Measurements from ENCODE around the gene SPCS3. TPM values are rescaled to one million over a fixed set of nuclear protein-coding genes. Genes with fewer than 3 reads are reported as not detected.
"Not testable (repeated sequence)": the region's sequence is repeated elsewhere in the genome, so short reads cannot be mapped to it uniquely, and the experiment has no call there.

The SPCS3 gene
- polyA plus RNA-seq, 3 donors = 20.6 to 39.6 (median 27.4) TPM

- 26 to 57% (median 45%) methylated on average over 3 of the region's 3 CpGs for WGBS, 3 donors
Measured at GRCh38 chr4:176339936-176340761, 20.4 kb downstream of the SPCS3 start.

GRCh38 chr4:176340871-176341685 is 21.3 kb downstream of the SPCS3 start:
- 41 to 47% (median 45%) methylated on average over 8 of the region's 8 CpGs for WGBS, 3 donors
- H3K27ac ChIP-seq (ENCODE audit: low read depth, low read length) = no peak overlapping the region

More at GRCh38 chr4:176339936-176340761, 20.4 kb downstream of the SPCS3 start:
- H3K27ac ChIP-seq (ENCODE audit: low read depth, low read length) = no peak overlapping the region

GRCh38 chr4:176342384-176342783 is 22.6 kb downstream of the SPCS3 start:
- 92 to 98% (median 97%) methylated on average over 7 of the region's 7 CpGs for WGBS, 3 donors
- no peak overlapping the region for H3K27ac ChIP-seq (ENCODE audit: low read depth, low read length)

- 96 to 100% (median 97%) methylated on average over 2 of the region's 2 CpGs for WGBS, 3 donors
- H3K27ac ChIP-seq (ENCODE audit: low read depth, low read length) = no peak overlapping the region
Measured at GRCh38 chr4:176343286-176343685, 23.5 kb downstream of the SPCS3 start.

GRCh38 chr4:176345346-176345745 is 25.6 kb downstream of the SPCS3 start:
- 55 to 81% (median 67%) methylated on average over 7 of the region's 7 CpGs for WGBS, 3 donors

GRCh38 chr4:176346836-176347235 is 27.1 kb downstream of the SPCS3 start:
- WGBS, 3 donors = 71 to 92% (median 87%) methylated on average over 2 of the region's 2 CpGs
- H3K27ac ChIP-seq (ENCODE audit: low read depth, low read length) = not testable (repeated sequence)

More at GRCh38 chr4:176345346-176345745, 25.6 kb downstream of the SPCS3 start:
- H3K27ac ChIP-seq (ENCODE audit: low read depth, low read length) = not testable (repeated sequence)

- 92 to 98% (median 98%) methylated on average over 5 of the region's 5 CpGs for WGBS, 3 donors
- H3K27ac ChIP-seq (ENCODE audit: low read depth, low read length) = no peak overlapping the region
Measured at GRCh38 chr4:176350671-176351070, 30.9 kb downstream of the SPCS3 start.

GRCh38 chr4:176354884-176355283 is 35.1 kb downstream of the SPCS3 start:
- no peak overlapping the region for H3K27ac ChIP-seq (ENCODE audit: low read depth, low read length)
- WGBS, 3 donors = 70 to 82% (median 73%) methylated on average over 1 of the region's 1 CpG

GRCh38 chr4:176357359-176358082 is 37.8 kb downstream of the SPCS3 start:
- H3K27ac ChIP-seq (ENCODE audit: low read depth, low read length) = no peak overlapping the region
- 62 to 64% (median 63%) methylated on average over 4 of the region's 4 CpGs for WGBS, 3 donors

GRCh38 chr4:176358083-176358469 is 38.3 kb downstream of the SPCS3 start:
- no peak overlapping the region for H3K27ac ChIP-seq (ENCODE audit: low read depth, low read length)
- 90 to 94% (median 92%) methylated on average over 3 of the region's 3 CpGs for WGBS, 3 donors

- no peak overlapping the region for H3K27ac ChIP-seq (ENCODE audit: low read depth, low read length)
- 68 to 83% (median 72%) methylated on average over 2 of the region's 2 CpGs for WGBS, 3 donors
Measured at GRCh38 chr4:176359590-176359989, 39.8 kb downstream of the SPCS3 start.

- no peak overlapping the region for H3K27ac ChIP-seq (ENCODE audit: low read depth, low read length)
Measured at GRCh38 chr4:176360446-176360845, 40.7 kb downstream of the SPCS3 start.

- H3K27ac ChIP-seq (ENCODE audit: low read depth, low read length) = no peak overlapping the region
- 77 to 79% (median 79%) methylated on average over 1 of the region's 1 CpG for WGBS, 3 donors
Measured at GRCh38 chr4:176363072-176363471, 43.3 kb downstream of the SPCS3 start.

- WGBS, 3 donors = 81 to 86% (median 83%) methylated on average over 8 of the region's 8 CpGs
- no peak overlapping the region for H3K27ac ChIP-seq (ENCODE audit: low read depth, low read length)
Measured at GRCh38 chr4:176367771-176368465, 48.2 kb downstream of the SPCS3 start.

GRCh38 chr4:176376032-176376614 is 56.4 kb downstream of the SPCS3 start:
- 2 to 12% (median 10%) methylated on average over 2 of the region's 2 CpGs for WGBS, 3 donors
- H3K27ac ChIP-seq (ENCODE audit: low read depth, low read length) = no peak overlapping the region

- no peak overlapping the region for H3K27ac ChIP-seq (ENCODE audit: low read depth, low read length)
Measured at GRCh38 chr4:176377780-176378179, 58.0 kb downstream of the SPCS3 start.

GRCh38 chr4:176380352-176381157 is 60.8 kb downstream of the SPCS3 start:
- 66 to 69% (median 68%) methylated on average over 11 of the region's 11 CpGs for WGBS, 3 donors
- H3K27ac ChIP-seq (ENCODE audit: low read depth, low read length) = no peak overlapping the region
